Measurements from ENCODE around the gene RIOK3.

The RIOK3 gene

GRCh38 chr18:23452728-23453679 lies at the start of gene RIOK3:
TSS of gene RIOK3 (plus strand) at chr18:23453287. CDS start at chr18:23453440, 153 bp downstream.
- H3K27me3 ChIP-seq (ENCODE audit: control insufficient read depth, insufficient read depth, low read length), result no peaks in the 10 kb centered on the region
- H3K4me3 ChIP-seq (ENCODE audit: low read length), result peak within 1 kb of the TSS; percentile 98
- H3K9me3 ChIP-seq (ENCODE audit: control insufficient read depth, insufficient read depth, low read length), result no peaks in the 10 kb centered on the region
- no peak within 1 kb of the TSS for H3K27ac ChIP-seq (ENCODE audit: low read length)
- DNase-seq (ENCODE audit: low read depth, low spot score), result peak; percentile 89
- no peaks in the 10 kb centered on the region for H3K4me1 ChIP-seq (ENCODE audit: control insufficient read depth, insufficient read depth, low read length)
- H3K36me3 ChIP-seq (ENCODE audit: control insufficient read depth, insufficient read depth, low read length), result no peaks in the 10 kb centered on the region
- no CpG with 5 or more reads among the region's 60 CpGs for WGBS (ENCODE audit: insufficient coverage, insufficient read length)

- DNase-seq (ENCODE audit: low read depth, low spot score), result no peak
- Histone ChIP-seq H3K27me3 (ENCODE audit: control insufficient read depth, insufficient read depth, low read length) (no peaks in the 10 kb centered on the region), H3K4me1 (ENCODE audit: control insufficient read depth, insufficient read depth, low read length) (peaks cover 3% of the 10 kb centered on the region; the same call in 1 of the 2 replicates), H3K27ac (ENCODE audit: low read length) (no peak overlapping the region), H3K36me3 (ENCODE audit: control insufficient read depth, insufficient read depth, low read length) (no peaks in the 10 kb centered on the region), H3K4me3 (ENCODE audit: low read length) (no peak overlapping the region), H3K9me3 (ENCODE audit: control insufficient read depth, insufficient read depth, low read length) (no peaks in the 10 kb centered on the region)
- WGBS (ENCODE audit: insufficient coverage, insufficient read length), result no CpG with 5 or more reads among the region's 8 CpGs
These were observed 49.8 kb upstream of the RIOK3 start for GRCh38 chr18:23403310-23403709.

GRCh38 chr18:23405636-23406035 lies 47.5 kb upstream of the RIOK3 start:
- DNase-seq (ENCODE audit: low read depth, low spot score), result no peak
- Histone ChIP-seq H3K4me3 (ENCODE audit: low read length) (no peak overlapping the region), H3K36me3 (ENCODE audit: control insufficient read depth, insufficient read depth, low read length) (no peaks in the 10 kb centered on the region), H3K4me1 (ENCODE audit: control insufficient read depth, insufficient read depth, low read length) (peaks cover 3% of the 10 kb centered on the region; the same call in 1 of the 2 replicates), H3K27ac (ENCODE audit: low read length) (no peak overlapping the region), H3K27me3 (ENCODE audit: control insufficient read depth, insufficient read depth, low read length) (no peaks in the 10 kb centered on the region), H3K9me3 (ENCODE audit: control insufficient read depth, insufficient read depth, low read length) (no peaks in the 10 kb centered on the region)
- no CpG with 5 or more reads among the region's 1 CpG for WGBS (ENCODE audit: insufficient coverage, insufficient read length)

GRCh38 chr18:23406271-23406787 lies 46.8 kb upstream of the RIOK3 start:
- no CpG with 5 or more reads among the region's 2 CpGs for WGBS (ENCODE audit: insufficient coverage, insufficient read length)
- no peak overlapping the region for H3K4me3 ChIP-seq (ENCODE audit: low read length)
- peaks cover 2% of the 10 kb centered on the region; the same call in 1 of the 2 replicates for H3K4me1 ChIP-seq (ENCODE audit: control insufficient read depth, insufficient read depth, low read length)
- no peaks in the 10 kb centered on the region for H3K9me3 ChIP-seq (ENCODE audit: control insufficient read depth, insufficient read depth, low read length)
- H3K27me3 ChIP-seq (ENCODE audit: control insufficient read depth, insufficient read depth, low read length), result no peaks in the 10 kb centered on the region
- H3K27ac ChIP-seq (ENCODE audit: low read length), result no peak overlapping the region
- no peaks in the 10 kb centered on the region for H3K36me3 ChIP-seq (ENCODE audit: control insufficient read depth, insufficient read depth, low read length)
- no peak for DNase-seq (ENCODE audit: low read depth, low spot score)

- Histone ChIP-seq H3K4me3 (ENCODE audit: low read length) (no peak overlapping the region), H3K27me3 (ENCODE audit: control insufficient read depth, insufficient read depth, low read length) (no peaks in the 10 kb centered on the region), H3K9me3 (ENCODE audit: control insufficient read depth, insufficient read depth, low read length) (no peaks in the 10 kb centered on the region), H3K36me3 (ENCODE audit: control insufficient read depth, insufficient read depth, low read length) (no peaks in the 10 kb centered on the region), H3K27ac (ENCODE audit: low read length) (no peak overlapping the region), H3K4me1 (ENCODE audit: control insufficient read depth, insufficient read depth, low read length) (no peaks in the 10 kb centered on the region)
- no peak for DNase-seq (ENCODE audit: low read depth, low spot score)
- WGBS (ENCODE audit: insufficient coverage, insufficient read length), result no CpG with 5 or more reads among the region's 3 CpGs
These were observed 40.6 kb upstream of the RIOK3 start for GRCh38 chr18:23412351-23412964.

GRCh38 chr18:23415515-23415914 lies 37.6 kb upstream of the RIOK3 start:
- no peaks in the 10 kb centered on the region for H3K4me1 ChIP-seq (ENCODE audit: control insufficient read depth, insufficient read depth, low read length)
- no peaks in the 10 kb centered on the region for H3K27me3 ChIP-seq (ENCODE audit: control insufficient read depth, insufficient read depth, low read length)
- no peak for DNase-seq (ENCODE audit: low read depth, low spot score)
- H3K27ac ChIP-seq (ENCODE audit: low read length), result no peak overlapping the region
- no peak overlapping the region for H3K4me3 ChIP-seq (ENCODE audit: low read length)
- no CpG with 5 or more reads among the region's 4 CpGs for WGBS (ENCODE audit: insufficient coverage, insufficient read length)
- H3K9me3 ChIP-seq (ENCODE audit: control insufficient read depth, insufficient read depth, low read length), result no peaks in the 10 kb centered on the region
- H3K36me3 ChIP-seq (ENCODE audit: control insufficient read depth, insufficient read depth, low read length), result no peaks in the 10 kb centered on the region

- no peak overlapping the region for H3K27ac ChIP-seq (ENCODE audit: low read length)
- H3K4me1 ChIP-seq (ENCODE audit: control insufficient read depth, insufficient read depth, low read length), result no peaks in the 10 kb centered on the region
- H3K36me3 ChIP-seq (ENCODE audit: control insufficient read depth, insufficient read depth, low read length), result no peaks in the 10 kb centered on the region
- H3K4me3 ChIP-seq (ENCODE audit: low read length), result no peak overlapping the region
- WGBS (ENCODE audit: insufficient coverage, insufficient read length), result no CpG with 5 or more reads among the region's 3 CpGs
- no peaks in the 10 kb centered on the region for H3K27me3 ChIP-seq (ENCODE audit: control insufficient read depth, insufficient read depth, low read length)
- H3K9me3 ChIP-seq (ENCODE audit: control insufficient read depth, insufficient read depth, low read length), result no peaks in the 10 kb centered on the region
- DNase-seq (ENCODE audit: low read depth, low spot score), result no peak
These were observed 36.8 kb upstream of the RIOK3 start for GRCh38 chr18:23416298-23416697.

- H3K9me3 ChIP-seq (ENCODE audit: control insufficient read depth, insufficient read depth, low read length), result no peaks in the 10 kb centered on the region
- H3K36me3 ChIP-seq (ENCODE audit: control insufficient read depth, insufficient read depth, low read length), result no peaks in the 10 kb centered on the region
- no peaks in the 10 kb centered on the region for H3K27me3 ChIP-seq (ENCODE audit: control insufficient read depth, insufficient read depth, low read length)
- H3K4me3 ChIP-seq (ENCODE audit: low read length), result no peak overlapping the region
- DNase-seq (ENCODE audit: low read depth, low spot score), result no peak
- WGBS (ENCODE audit: insufficient coverage, insufficient read length), result no CpG with 5 or more reads among the region's 1 CpG
- no peak overlapping the region for H3K27ac ChIP-seq (ENCODE audit: low read length)
- peaks cover 2% of the 10 kb centered on the region; the same call in 1 of the 2 replicates for H3K4me1 ChIP-seq (ENCODE audit: control insufficient read depth, insufficient read depth, low read length)
These were observed 31.8 kb upstream of the RIOK3 start for GRCh38 chr18:23421277-23421676.

GRCh38 chr18:23422751-23423418 lies 30.2 kb upstream of the RIOK3 start:
- DNase-seq (ENCODE audit: low read depth, low spot score), result no peak
- Histone ChIP-seq H3K27ac (ENCODE audit: low read length) (no peak overlapping the region), H3K4me1 (ENCODE audit: control insufficient read depth, insufficient read depth, low read length) (peaks cover 2% of the 10 kb centered on the region; the same call in 1 of the 2 replicates), H3K36me3 (ENCODE audit: control insufficient read depth, insufficient read depth, low read length) (no peaks in the 10 kb centered on the region), H3K4me3 (ENCODE audit: low read length) (no peak overlapping the region), H3K9me3 (ENCODE audit: control insufficient read depth, insufficient read depth, low read length) (no peaks in the 10 kb centered on the region), H3K27me3 (ENCODE audit: control insufficient read depth, insufficient read depth, low read length) (no peaks in the 10 kb centered on the region)
- no CpG with 5 or more reads among the region's 4 CpGs for WGBS (ENCODE audit: insufficient coverage, insufficient read length)

GRCh38 chr18:23424616-23425015 lies 28.5 kb upstream of the RIOK3 start:
- Histone ChIP-seq H3K27ac (ENCODE audit: low read length) (no peak overlapping the region), H3K9me3 (ENCODE audit: control insufficient read depth, insufficient read depth, low read length) (no peaks in the 10 kb centered on the region), H3K4me3 (ENCODE audit: low read length) (no peak overlapping the region), H3K27me3 (ENCODE audit: control insufficient read depth, insufficient read depth, low read length) (no peaks in the 10 kb centered on the region), H3K36me3 (ENCODE audit: control insufficient read depth, insufficient read depth, low read length) (no peaks in the 10 kb centered on the region), H3K4me1 (ENCODE audit: control insufficient read depth, insufficient read depth, low read length) (peaks cover 2% of the 10 kb centered on the region; the same call in 1 of the 2 replicates)
- WGBS (ENCODE audit: insufficient coverage, insufficient read length), result no CpG with 5 or more reads among the region's 4 CpGs
- no peak for DNase-seq (ENCODE audit: low read depth, low spot score)
